H1 (cell line): Measurements from ENCODE around the gene FBLN5. TPM values are rescaled to one million over a fixed set of nuclear protein-coding genes. Genes with fewer than 3 reads are reported as not detected.

Experiments used
- GTF2F1 ChIP-seq: IDR thresholded peaks from 2 replicates; pipeline ENCODE4 v1.6.1; 2012; ENCODE audit warnings: low read depth, low read length, improper control_type of control experiment, borderline replicate concordance
- KDM4A ChIP-seq: IDR thresholded peaks from one replicate; pipeline ENCODE4 v1.7.1; 2012; ENCODE audit warnings: low read depth, mild to moderate bottlenecking, moderate library complexity, low read length, inconsistent platforms; ENCODE audit not compliant: severe bottlenecking
- RBBP5 ChIP-seq: IDR thresholded peaks from 2 replicates; pipeline ENCODE4 v1.7.1; 2012; ENCODE audit warnings: low read depth, mild to moderate bottlenecking, inconsistent platforms, low read length, moderate library complexity, borderline replicate concordance
- SRF ChIP-seq: IDR thresholded peaks from 2 replicates; pipeline ENCODE4 v1.6.1; 2011; ENCODE audit warnings: mild to moderate bottlenecking, low read depth, low read length, moderate library complexity
- TCF12 ChIP-seq: IDR thresholded peaks from 2 replicates; pipeline ENCODE4 v1.6.1; 2011; ENCODE audit warnings: low read depth, mild to moderate bottlenecking, low read length
- TEAD4 ChIP-seq: IDR thresholded peaks from 2 replicates; pipeline ENCODE4 v1.6.1; 2012; ENCODE audit warnings: low read depth, low read length, inconsistent platforms, mixed read lengths
- polyA plus RNA-seq, 7 experiments: library from polyadenylated mRNA; depleted of rRNA in 3 of 7; stranded (reverse) in 5 of 7; unstranded in 2 of 7; fragments of >200 nt in 5 of 7; fragments of 200-250 nt in 2 of 7; gene quantifications; 1 replicate in 5 of 7; 2 replicates in 1 of 7; 4 replicates in 1 of 7; pipeline versions ENCODE4 v1.2.1 to v1.2.3, GENCODE V29; 2011 to 2013; ENCODE audit warnings: missing spikeins in 2 of 7, mixed read lengths in 2 of 7
- total RNA-seq: library from RNA; stranded (reverse); fragmentation: NEBNext Ultra II Directional; extraction: Animal tissue kit (Norgen Biotek cat#: 25700); gene quantifications from 2 replicates; pipeline ENCODE4 v1.2.1, GENCODE V29; 2021
- TF ChIP-seq, protein P1 (sequence below): fragments of 300-600 bp; sonication (generic); IDR thresholded peaks from 2 replicates; pipeline ENCODE4 v1.7.1; 2012; ENCODE audit warnings: low read length, moderate library complexity, mild to moderate bottlenecking, inconsistent platforms; ENCODE audit not compliant: insufficient replicate concordance
- TF ChIP-seq, protein P2 (sequence below): IDR thresholded peaks from 2 replicates; pipeline ENCODE4 v1.6.1; 2012; ENCODE audit warnings: low read length, inconsistent platforms
- TF ChIP-seq, protein P3 (sequence below): IDR thresholded peaks from 2 replicates; pipeline ENCODE4 v1.6.1; 2012; ENCODE audit warnings: inconsistent platforms

FBLN5 gene
- total and polyA plus RNA-seq, 2 of the 8 experiments (the other 6 are each of a cell fraction or from before 2014, with no cell fraction given): 0.88 to 3.5 TPM

DNA sequence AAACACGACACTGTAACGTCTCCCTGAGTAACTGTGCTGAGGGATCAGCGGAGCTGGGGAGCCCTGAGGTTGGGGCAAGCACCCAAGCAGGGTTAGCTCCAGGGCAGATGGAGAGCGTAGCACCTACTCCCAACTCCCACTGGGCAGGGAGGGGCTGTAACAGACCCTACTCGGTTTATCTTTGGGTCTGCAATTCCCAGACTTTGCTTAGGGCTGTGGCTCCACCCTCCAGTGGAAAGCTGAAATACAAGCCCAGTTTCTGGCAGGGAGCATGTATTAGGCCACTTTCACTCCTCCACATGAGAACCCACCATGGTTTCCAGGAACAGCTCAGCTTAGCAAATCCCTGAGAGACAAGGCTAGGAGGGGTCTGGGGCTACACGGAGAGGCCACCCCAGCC, 62.8 kb downstream of the FBLN5 start (continued):
- TF ChIP-seq, protein P1, sequence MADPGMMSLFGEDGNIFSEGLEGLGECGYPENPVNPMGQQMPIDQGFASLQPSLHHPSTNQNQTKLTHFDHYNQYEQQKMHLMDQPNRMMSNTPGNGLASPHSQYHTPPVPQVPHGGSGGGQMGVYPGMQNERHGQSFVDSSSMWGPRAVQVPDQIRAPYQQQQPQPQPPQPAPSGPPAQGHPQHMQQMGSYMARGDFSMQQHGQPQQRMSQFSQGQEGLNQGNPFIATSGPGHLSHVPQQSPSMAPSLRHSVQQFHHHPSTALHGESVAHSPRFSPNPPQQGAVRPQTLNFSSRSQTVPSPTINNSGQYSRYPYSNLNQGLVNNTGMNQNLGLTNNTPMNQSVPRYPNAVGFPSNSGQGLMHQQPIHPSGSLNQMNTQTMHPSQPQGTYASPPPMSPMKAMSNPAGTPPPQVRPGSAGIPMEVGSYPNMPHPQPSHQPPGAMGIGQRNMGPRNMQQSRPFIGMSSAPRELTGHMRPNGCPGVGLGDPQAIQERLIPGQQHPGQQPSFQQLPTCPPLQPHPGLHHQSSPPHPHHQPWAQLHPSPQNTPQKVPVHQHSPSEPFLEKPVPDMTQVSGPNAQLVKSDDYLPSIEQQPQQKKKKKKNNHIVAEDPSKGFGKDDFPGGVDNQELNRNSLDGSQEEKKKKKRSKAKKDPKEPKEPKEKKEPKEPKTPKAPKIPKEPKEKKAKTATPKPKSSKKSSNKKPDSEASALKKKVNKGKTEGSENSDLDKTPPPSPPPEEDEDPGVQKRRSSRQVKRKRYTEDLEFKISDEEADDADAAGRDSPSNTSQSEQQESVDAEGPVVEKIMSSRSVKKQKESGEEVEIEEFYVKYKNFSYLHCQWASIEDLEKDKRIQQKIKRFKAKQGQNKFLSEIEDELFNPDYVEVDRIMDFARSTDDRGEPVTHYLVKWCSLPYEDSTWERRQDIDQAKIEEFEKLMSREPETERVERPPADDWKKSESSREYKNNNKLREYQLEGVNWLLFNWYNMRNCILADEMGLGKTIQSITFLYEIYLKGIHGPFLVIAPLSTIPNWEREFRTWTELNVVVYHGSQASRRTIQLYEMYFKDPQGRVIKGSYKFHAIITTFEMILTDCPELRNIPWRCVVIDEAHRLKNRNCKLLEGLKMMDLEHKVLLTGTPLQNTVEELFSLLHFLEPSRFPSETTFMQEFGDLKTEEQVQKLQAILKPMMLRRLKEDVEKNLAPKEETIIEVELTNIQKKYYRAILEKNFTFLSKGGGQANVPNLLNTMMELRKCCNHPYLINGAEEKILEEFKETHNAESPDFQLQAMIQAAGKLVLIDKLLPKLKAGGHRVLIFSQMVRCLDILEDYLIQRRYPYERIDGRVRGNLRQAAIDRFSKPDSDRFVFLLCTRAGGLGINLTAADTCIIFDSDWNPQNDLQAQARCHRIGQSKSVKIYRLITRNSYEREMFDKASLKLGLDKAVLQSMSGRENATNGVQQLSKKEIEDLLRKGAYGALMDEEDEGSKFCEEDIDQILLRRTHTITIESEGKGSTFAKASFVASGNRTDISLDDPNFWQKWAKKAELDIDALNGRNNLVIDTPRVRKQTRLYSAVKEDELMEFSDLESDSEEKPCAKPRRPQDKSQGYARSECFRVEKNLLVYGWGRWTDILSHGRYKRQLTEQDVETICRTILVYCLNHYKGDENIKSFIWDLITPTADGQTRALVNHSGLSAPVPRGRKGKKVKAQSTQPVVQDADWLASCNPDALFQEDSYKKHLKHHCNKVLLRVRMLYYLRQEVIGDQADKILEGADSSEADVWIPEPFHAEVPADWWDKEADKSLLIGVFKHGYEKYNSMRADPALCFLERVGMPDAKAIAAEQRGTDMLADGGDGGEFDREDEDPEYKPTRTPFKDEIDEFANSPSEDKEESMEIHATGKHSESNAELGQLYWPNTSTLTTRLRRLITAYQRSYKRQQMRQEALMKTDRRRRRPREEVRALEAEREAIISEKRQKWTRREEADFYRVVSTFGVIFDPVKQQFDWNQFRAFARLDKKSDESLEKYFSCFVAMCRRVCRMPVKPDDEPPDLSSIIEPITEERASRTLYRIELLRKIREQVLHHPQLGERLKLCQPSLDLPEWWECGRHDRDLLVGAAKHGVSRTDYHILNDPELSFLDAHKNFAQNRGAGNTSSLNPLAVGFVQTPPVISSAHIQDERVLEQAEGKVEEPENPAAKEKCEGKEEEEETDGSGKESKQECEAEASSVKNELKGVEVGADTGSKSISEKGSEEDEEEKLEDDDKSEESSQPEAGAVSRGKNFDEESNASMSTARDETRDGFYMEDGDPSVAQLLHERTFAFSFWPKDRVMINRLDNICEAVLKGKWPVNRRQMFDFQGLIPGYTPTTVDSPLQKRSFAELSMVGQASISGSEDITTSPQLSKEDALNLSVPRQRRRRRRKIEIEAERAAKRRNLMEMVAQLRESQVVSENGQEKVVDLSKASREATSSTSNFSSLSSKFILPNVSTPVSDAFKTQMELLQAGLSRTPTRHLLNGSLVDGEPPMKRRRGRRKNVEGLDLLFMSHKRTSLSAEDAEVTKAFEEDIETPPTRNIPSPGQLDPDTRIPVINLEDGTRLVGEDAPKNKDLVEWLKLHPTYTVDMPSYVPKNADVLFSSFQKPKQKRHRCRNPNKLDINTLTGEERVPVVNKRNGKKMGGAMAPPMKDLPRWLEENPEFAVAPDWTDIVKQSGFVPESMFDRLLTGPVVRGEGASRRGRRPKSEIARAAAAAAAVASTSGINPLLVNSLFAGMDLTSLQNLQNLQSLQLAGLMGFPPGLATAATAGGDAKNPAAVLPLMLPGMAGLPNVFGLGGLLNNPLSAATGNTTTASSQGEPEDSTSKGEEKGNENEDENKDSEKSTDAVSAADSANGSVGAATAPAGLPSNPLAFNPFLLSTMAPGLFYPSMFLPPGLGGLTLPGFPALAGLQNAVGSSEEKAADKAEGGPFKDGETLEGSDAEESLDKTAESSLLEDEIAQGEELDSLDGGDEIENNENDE: no peak
- TF ChIP-seq SRF (no peak), GTF2F1 (no peak), TCF12 (no peak), TEAD4 (no peak), RBBP5 (no peak), KDM4A (no peak)
- TF ChIP-seq, protein P2, sequence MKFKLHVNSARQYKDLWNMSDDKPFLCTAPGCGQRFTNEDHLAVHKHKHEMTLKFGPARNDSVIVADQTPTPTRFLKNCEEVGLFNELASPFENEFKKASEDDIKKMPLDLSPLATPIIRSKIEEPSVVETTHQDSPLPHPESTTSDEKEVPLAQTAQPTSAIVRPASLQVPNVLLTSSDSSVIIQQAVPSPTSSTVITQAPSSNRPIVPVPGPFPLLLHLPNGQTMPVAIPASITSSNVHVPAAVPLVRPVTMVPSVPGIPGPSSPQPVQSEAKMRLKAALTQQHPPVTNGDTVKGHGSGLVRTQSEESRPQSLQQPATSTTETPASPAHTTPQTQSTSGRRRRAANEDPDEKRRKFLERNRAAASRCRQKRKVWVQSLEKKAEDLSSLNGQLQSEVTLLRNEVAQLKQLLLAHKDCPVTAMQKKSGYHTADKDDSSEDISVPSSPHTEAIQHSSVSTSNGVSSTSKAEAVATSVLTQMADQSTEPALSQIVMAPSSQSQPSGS: no peak
- TF ChIP-seq, protein P3, sequence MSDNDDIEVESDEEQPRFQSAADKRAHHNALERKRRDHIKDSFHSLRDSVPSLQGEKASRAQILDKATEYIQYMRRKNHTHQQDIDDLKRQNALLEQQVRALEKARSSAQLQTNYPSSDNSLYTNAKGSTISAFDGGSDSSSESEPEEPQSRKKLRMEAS: no peak
